ENCODE results near the gene TTI1. TPM values are rescaled to one million over a fixed set of nuclear protein-coding genes. Genes with fewer than 3 reads are reported as not detected.
A peak's percentile ranks its signal among the peaks of the same experiment; 100 is the strongest.

Gene TTI1
- total and polyA plus RNA-seq, 2 of the 13 experiments (the other 11 are each of a cell fraction or from before 2014, with no cell fraction given), result 22.9 to 39.8 TPM

DNA sequence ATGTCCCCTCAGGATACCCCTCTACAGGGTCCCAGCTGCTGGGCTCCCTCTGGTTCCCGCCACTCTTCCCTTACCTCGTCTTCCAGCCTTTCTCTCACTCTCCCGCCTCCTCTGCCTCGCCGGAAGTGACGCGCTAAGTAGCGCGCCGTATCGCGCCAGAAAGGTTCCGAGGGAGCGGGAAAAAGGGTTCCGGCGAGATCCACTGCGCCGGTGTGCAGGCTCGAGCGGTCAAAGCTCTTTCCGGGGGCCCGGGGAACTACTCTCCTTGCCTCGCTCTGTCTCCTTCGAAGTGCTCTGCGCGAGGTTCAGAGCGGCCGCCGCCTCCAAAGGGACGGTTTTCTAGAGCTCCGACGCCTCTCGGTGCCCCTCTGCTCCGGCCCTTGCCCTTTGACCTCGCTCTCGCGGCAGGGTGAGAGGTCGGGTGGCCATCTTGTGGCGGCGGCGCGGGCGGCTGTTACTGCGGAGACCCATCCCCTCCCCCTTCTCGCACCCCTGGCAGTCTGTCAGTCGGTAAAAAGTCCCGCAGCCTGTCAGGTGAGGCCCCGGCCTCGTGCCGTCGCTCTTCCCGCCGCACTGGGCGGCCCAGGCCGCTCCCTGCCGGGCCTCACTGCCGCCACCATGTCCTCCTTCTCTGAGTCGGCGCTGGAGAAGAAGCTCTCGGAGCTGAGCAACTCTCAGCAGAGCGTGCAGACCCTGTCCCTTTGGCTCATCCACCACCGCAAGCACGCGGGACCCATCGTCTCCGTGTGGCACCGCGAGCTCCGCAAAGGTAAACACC lies at the start of gene TTI1, which contains the start of gene RPRD1B (continued):
- TF ChIP-seq, protein P1, sequence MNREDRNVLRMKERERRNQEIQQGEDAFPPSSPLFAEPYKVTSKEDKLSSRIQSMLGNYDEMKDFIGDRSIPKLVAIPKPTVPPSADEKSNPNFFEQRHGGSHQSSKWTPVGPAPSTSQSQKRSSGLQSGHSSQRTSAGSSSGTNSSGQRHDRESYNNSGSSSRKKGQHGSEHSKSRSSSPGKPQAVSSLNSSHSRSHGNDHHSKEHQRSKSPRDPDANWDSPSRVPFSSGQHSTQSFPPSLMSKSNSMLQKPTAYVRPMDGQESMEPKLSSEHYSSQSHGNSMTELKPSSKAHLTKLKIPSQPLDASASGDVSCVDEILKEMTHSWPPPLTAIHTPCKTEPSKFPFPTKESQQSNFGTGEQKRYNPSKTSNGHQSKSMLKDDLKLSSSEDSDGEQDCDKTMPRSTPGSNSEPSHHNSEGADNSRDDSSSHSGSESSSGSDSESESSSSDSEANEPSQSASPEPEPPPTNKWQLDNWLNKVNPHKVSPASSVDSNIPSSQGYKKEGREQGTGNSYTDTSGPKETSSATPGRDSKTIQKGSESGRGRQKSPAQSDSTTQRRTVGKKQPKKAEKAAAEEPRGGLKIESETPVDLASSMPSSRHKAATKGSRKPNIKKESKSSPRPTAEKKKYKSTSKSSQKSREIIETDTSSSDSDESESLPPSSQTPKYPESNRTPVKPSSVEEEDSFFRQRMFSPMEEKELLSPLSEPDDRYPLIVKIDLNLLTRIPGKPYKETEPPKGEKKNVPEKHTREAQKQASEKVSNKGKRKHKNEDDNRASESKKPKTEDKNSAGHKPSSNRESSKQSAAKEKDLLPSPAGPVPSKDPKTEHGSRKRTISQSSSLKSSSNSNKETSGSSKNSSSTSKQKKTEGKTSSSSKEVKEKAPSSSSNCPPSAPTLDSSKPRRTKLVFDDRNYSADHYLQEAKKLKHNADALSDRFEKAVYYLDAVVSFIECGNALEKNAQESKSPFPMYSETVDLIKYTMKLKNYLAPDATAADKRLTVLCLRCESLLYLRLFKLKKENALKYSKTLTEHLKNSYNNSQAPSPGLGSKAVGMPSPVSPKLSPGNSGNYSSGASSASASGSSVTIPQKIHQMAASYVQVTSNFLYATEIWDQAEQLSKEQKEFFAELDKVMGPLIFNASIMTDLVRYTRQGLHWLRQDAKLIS (CRISPR knock-in tag; IDR thresholded peaks at IDR 0.05), result no peak
- TF ChIP-seq, protein P2, sequence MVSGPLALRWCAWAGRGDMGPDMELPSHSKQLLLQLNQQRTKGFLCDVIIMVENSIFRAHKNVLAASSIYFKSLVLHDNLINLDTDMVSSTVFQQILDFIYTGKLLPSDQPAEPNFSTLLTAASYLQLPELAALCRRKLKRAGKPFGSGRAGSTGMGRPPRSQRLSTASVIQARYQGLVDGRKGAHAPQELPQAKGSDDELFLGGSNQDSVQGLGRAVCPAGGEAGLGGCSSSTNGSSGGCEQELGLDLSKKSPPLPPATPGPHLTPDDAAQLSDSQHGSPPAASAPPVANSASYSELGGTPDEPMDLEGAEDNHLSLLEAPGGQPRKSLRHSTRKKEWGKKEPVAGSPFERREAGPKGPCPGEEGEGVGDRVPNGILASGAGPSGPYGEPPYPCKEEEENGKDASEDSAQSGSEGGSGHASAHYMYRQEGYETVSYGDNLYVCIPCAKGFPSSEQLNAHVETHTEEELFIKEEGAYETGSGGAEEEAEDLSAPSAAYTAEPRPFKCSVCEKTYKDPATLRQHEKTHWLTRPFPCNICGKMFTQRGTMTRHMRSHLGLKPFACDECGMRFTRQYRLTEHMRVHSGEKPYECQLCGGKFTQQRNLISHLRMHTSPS (CRISPR knock-in tag; IDR thresholded peaks at IDR 0.05; ENCODE audit: low read depth), result no peak
- TF ChIP-seq, protein P3, sequence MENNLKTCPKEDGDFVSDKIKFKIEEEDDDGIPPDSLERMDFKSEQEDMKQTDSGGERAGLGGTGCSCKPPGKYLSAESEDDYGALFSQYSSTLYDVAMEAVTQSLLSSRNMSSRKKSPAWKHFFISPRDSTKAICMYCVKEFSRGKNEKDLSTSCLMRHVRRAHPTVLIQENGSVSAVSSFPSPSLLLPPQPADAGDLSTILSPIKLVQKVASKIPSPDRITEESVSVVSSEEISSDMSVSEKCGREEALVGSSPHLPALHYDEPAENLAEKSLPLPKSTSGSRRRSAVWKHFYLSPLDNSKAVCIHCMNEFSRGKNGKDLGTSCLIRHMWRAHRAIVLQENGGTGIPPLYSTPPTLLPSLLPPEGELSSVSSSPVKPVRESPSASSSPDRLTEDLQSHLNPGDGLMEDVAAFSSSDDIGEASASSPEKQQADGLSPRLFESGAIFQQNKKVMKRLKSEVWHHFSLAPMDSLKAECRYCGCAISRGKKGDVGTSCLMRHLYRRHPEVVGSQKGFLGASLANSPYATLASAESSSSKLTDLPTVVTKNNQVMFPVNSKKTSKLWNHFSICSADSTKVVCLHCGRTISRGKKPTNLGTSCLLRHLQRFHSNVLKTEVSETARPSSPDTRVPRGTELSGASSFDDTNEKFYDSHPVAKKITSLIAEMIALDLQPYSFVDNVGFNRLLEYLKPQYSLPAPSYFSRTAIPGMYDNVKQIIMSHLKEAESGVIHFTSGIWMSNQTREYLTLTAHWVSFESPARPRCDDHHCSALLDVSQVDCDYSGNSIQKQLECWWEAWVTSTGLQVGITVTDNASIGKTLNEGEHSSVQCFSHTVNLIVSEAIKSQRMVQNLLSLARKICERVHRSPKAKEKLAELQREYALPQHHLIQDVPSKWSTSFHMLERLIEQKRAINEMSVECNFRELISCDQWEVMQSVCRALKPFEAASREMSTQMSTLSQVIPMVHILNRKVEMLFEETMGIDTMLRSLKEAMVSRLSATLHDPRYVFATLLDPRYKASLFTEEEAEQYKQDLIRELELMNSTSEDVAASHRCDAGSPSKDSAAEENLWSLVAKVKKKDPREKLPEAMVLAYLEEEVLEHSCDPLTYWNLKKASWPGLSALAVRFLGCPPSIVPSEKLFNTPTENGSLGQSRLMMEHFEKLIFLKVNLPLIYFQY (CRISPR knock-in tag; IDR thresholded peaks at IDR 0.05; ENCODE audit: borderline replicate concordance), result peak; percentile 43
- TF ChIP-seq ATAD3A (CRISPR knock-in tag; IDR thresholded peaks at IDR 0.05), result no peak; the same call in 1 of the 2 replicates
- TF ChIP-seq JUN (CRISPR knock-in tag; IDR thresholded peaks at IDR 0.05), result peak; percentile 64
- TF ChIP-seq, protein P4, sequence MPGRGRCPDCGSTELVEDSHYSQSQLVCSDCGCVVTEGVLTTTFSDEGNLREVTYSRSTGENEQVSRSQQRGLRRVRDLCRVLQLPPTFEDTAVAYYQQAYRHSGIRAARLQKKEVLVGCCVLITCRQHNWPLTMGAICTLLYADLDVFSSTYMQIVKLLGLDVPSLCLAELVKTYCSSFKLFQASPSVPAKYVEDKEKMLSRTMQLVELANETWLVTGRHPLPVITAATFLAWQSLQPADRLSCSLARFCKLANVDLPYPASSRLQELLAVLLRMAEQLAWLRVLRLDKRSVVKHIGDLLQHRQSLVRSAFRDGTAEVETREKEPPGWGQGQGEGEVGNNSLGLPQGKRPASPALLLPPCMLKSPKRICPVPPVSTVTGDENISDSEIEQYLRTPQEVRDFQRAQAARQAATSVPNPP (CRISPR knock-in tag; IDR thresholded peaks at IDR 0.05), result peak; percentile 93
- TF ChIP-seq, protein P5, sequence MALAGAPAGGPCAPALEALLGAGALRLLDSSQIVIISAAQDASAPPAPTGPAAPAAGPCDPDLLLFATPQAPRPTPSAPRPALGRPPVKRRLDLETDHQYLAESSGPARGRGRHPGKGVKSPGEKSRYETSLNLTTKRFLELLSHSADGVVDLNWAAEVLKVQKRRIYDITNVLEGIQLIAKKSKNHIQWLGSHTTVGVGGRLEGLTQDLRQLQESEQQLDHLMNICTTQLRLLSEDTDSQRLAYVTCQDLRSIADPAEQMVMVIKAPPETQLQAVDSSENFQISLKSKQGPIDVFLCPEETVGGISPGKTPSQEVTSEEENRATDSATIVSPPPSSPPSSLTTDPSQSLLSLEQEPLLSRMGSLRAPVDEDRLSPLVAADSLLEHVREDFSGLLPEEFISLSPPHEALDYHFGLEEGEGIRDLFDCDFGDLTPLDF (CRISPR knock-in tag; IDR thresholded peaks at IDR 0.05), result peak; percentile 99
- no peak for TF ChIP-seq EEA1 (CRISPR knock-in tag; IDR thresholded peaks at IDR 0.05; ENCODE audit: borderline replicate concordance)
- 0 out of 2 replicates have a peak, but pooled peaks have one; percentile 18 for TF ChIP-seq KDM6A (CRISPR knock-in tag; IDR thresholded peaks at IDR 0.05; ENCODE audit: low read depth)
- peak; percentile 96 for TF ChIP-seq SMYD3 (CRISPR knock-in tag; IDR thresholded peaks at IDR 0.05)
- peak; percentile 76 for TF ChIP-seq PTBP1 (IDR thresholded peaks at IDR 0.05; ENCODE audit: low read depth, low read length, poor library complexity, severe bottlenecking)
- TF ChIP-seq SETDB1 (CRISPR knock-in tag; IDR thresholded peaks at IDR 0.05; ENCODE audit: borderline replicate concordance), result no peak
- peak; percentile 90 for TF ChIP-seq HCFC1 (IDR thresholded peaks at IDR 0.05; ENCODE audit: low read depth, low read length)
- peak; percentile 66; the same call in 1 of the 2 replicates for TF ChIP-seq CHD2 (IDR thresholded peaks at IDR 0.05; ENCODE audit: low read depth, low read length)
- TF ChIP-seq, protein P6, sequence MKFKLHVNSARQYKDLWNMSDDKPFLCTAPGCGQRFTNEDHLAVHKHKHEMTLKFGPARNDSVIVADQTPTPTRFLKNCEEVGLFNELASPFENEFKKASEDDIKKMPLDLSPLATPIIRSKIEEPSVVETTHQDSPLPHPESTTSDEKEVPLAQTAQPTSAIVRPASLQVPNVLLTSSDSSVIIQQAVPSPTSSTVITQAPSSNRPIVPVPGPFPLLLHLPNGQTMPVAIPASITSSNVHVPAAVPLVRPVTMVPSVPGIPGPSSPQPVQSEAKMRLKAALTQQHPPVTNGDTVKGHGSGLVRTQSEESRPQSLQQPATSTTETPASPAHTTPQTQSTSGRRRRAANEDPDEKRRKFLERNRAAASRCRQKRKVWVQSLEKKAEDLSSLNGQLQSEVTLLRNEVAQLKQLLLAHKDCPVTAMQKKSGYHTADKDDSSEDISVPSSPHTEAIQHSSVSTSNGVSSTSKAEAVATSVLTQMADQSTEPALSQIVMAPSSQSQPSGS (CRISPR knock-in tag; IDR thresholded peaks at IDR 0.05), result peak; percentile 80

Measured in HepG2 (cell line).